SK-N-SH (cell line): Measurements from ENCODE around the gene LPP. TPM values are rescaled to one million over a fixed set of nuclear protein-coding genes. Genes with fewer than 3 reads are reported as not detected.

Experiments
- CTCF ChIA-PET: fragments of 300-600, 350-600 bp; formaldehyde crosslinking; extraction: SDS; loops from one replicate; lab custom pipeline; 2021; lab: Yijun Ruan, JAX
- POLR2A ChIA-PET: fragments of 350-600 bp; sonication (Branson Sonifier 250); formaldehyde crosslinking; extraction: SDS; loops from one replicate; lab custom pipeline; 2020; ENCODE audit warnings: antibody characterized with exemption, inconsistent platforms; lab: Yijun Ruan, JAX
- DNase-seq: peaks from one replicate; pipeline ENCODE4 v3.0.0; 2012
- H2AFZ ChIP-seq: fragments of 200-600 bp; sonication (generic); 2 replicates; pipeline ENCODE4 v1.8.1; 2016; ENCODE audit warnings: antibody characterized with exemption, mild to moderate bottlenecking, low read depth
- H3F3A ChIP-seq: fragments of 200-600 bp; sonication (generic); replicated peaks from 2 replicates; pipeline ENCODE3; 2016; ENCODE audit warnings: antibody characterized with exemption, mild to moderate bottlenecking; ENCODE audit not compliant: insufficient read depth
- H3K27ac ChIP-seq, 2 experiments: fragments of 200-500 bp in 1 of 2; fragments of 200-600 bp in 1 of 2; sonication (Bioruptor generic) in 1 of 2; sonication (generic), shearing (Covaris generic) in 1 of 2; 2 replicates each; pipeline versions ENCODE4 v1.5.1 to v1.6.1; 2014 to 2016; ENCODE audit warnings: low read depth in 2 of 2, inconsistent platforms in 1 of 2, low read length in 1 of 2, mild to moderate bottlenecking in 1 of 2, mixed read lengths in 1 of 2
- H3K27me3 ChIP-seq: fragments of 200-600 bp; sonication (generic), shearing (Covaris generic); 2 replicates; pipeline ENCODE4 v1.6.1; 2016; ENCODE audit warnings: mixed run types; ENCODE audit not compliant: insufficient read depth
- H3K36me3 ChIP-seq, 2 experiments: fragments of 200-500 bp in 1 of 2; fragments of 200-600 bp in 1 of 2; sonication (Bioruptor generic) in 1 of 2; sonication (generic) in 1 of 2; replicated peaks in 1 of 2; 2 replicates each; pipeline versions ENCODE3 to v1.5.1; 2014 to 2016; ENCODE audit warnings: low read length in 1 of 2, mild to moderate bottlenecking in 1 of 2; ENCODE audit not compliant: insufficient read depth in 2 of 2, control insufficient read depth in 1 of 2
- H3K4me1 ChIP-seq, 2 experiments: fragments of 200-500 bp in 1 of 2; fragments of 200-600 bp in 1 of 2; sonication (Bioruptor generic) in 1 of 2; sonication (generic), shearing (Covaris generic) in 1 of 2; 2 replicates each; pipeline versions ENCODE4 v1.5.1 to v1.6.1; 2014 to 2016; ENCODE audit warnings: low read depth in 1 of 2, low read length in 1 of 2, mixed run types in 1 of 2; ENCODE audit not compliant: insufficient read depth in 2 of 2, control insufficient read depth in 1 of 2
- H3K4me2 ChIP-seq: fragments of 200-600 bp; sonication (generic), shearing (Covaris generic); 2 replicates; pipeline ENCODE4 v1.6.1; 2017; ENCODE audit warnings: mixed run types
- H3K4me3 ChIP-seq, 2 experiments: fragments of 200-500 bp in 1 of 2; fragments of 200-600 bp in 1 of 2; sonication (Bioruptor generic) in 1 of 2; sonication (generic), shearing (Covaris generic) in 1 of 2; 2 replicates each; pipeline versions ENCODE4 v1.5.1 to v1.8.1; 2014 to 2016; ENCODE audit warnings: low read depth in 2 of 2, inconsistent platforms in 1 of 2, low read length in 1 of 2, mild to moderate bottlenecking in 1 of 2, mixed read lengths in 1 of 2, moderate library complexity in 1 of 2
- H3K79me2 ChIP-seq: fragments of 200-600 bp; sonication (generic); 2 replicates; pipeline ENCODE4 v1.8.1; 2017; ENCODE audit warnings: mild to moderate bottlenecking; ENCODE audit not compliant: insufficient read depth
- H3K9ac ChIP-seq: fragments of 200-600 bp; sonication (generic); 2 replicates; pipeline ENCODE4 v1.6.1; 2017; ENCODE audit warnings: mixed run types
- H3K9me2 ChIP-seq: fragments of 200-600 bp; sonication (generic); 2 replicates; pipeline ENCODE4 v1.6.1; 2017; ENCODE audit warnings: mixed run types
- H3K9me3 ChIP-seq: fragments of 200-600 bp; sonication (generic); 2 replicates; pipeline ENCODE4 v1.6.1; 2017; ENCODE audit warnings: mixed run types, mild to moderate bottlenecking, moderate library complexity
- H4K20me1 ChIP-seq: fragments of 200-600 bp; sonication (generic); 2 replicates; pipeline ENCODE4 v1.6.1; 2017; ENCODE audit warnings: mild to moderate bottlenecking, mixed run types; ENCODE audit not compliant: insufficient read depth
- CHD2 ChIP-seq: fragments of 150-350 bp; IDR thresholded peaks from 2 replicates; pipeline ENCODE4 v1.6.1; 2018; ENCODE audit warnings: low read length; ENCODE audit not compliant: partially characterized antibody
- ELF1 ChIP-seq: IDR thresholded peaks from 2 replicates; pipeline ENCODE4 v1.4.0; 2012
- EP300 ChIP-seq, 2 experiments: IDR thresholded peaks; 2 replicates each; pipeline versions ENCODE4 v1.4.0 to v1.6.1; 2012; ENCODE audit warnings: borderline replicate concordance in 1 of 2, low read depth in 1 of 2, low read length in 1 of 2
- EZH2phosphoT487 ChIP-seq: fragments of 200-600 bp; sonication (generic); IDR thresholded peaks from 2 replicates; pipeline ENCODE4 v1.6.1; 2017; ENCODE audit warnings: low read depth, mixed run types, mild to moderate bottlenecking, antibody characterized with exemption, moderate library complexity, borderline replicate concordance
- FOSL2 ChIP-seq: IDR thresholded peaks from 2 replicates; pipeline ENCODE4 v1.4.0; 2012; ENCODE audit warnings: low read depth, mild to moderate bottlenecking, moderate library complexity, borderline replicate concordance
- FOXM1 ChIP-seq: IDR thresholded peaks from 2 replicates; pipeline ENCODE4 v1.4.0; 2012; ENCODE audit warnings: low read depth, mild to moderate bottlenecking
- MAX ChIP-seq: IDR thresholded peaks from 2 replicates; pipeline ENCODE4 v1.4.0; 2012; ENCODE audit warnings: low read depth
- MEF2A ChIP-seq: IDR thresholded peaks from 2 replicates; pipeline ENCODE4 v1.4.0; 2012; ENCODE audit warnings: low read depth, borderline replicate concordance
- PBX3 ChIP-seq: IDR thresholded peaks from 2 replicates; pipeline ENCODE4; 2012
- POLR2AphosphoS5 ChIP-seq: IDR thresholded peaks from 2 replicates; pipeline ENCODE4 v1.6.1; 2012; ENCODE audit warnings: low read depth, low read length
- RCOR1 ChIP-seq: fragments of 150-350 bp; IDR thresholded peaks from 2 replicates; pipeline ENCODE4 v1.6.1; 2017; ENCODE audit warnings: antibody characterized with exemption, low read length
- REST ChIP-seq: IDR thresholded peaks from 2 replicates; pipeline ENCODE4 v1.6.1; 2012; ENCODE audit warnings: mild to moderate bottlenecking, low read depth, low read length, moderate library complexity
- SIN3A ChIP-seq: IDR thresholded peaks from 2 replicates; pipeline ENCODE4 v1.6.1; 2012; ENCODE audit warnings: low read depth, mild to moderate bottlenecking, low read length, moderate library complexity, borderline replicate concordance
- SMC3 ChIP-seq: IDR thresholded peaks from 2 replicates; pipeline ENCODE4 v1.6.1; 2012; ENCODE audit warnings: low read depth, low read length, improper control_type of control experiment
- TAF1 ChIP-seq: IDR thresholded peaks from 2 replicates; pipeline ENCODE4 v1.6.1; 2012; ENCODE audit warnings: low read depth, mild to moderate bottlenecking, low read length, moderate library complexity, borderline replicate concordance
- TCF12 ChIP-seq: IDR thresholded peaks from 2 replicates; pipeline ENCODE4 v1.4.0; 2012
- TEAD4 ChIP-seq: IDR thresholded peaks from 2 replicates; pipeline ENCODE4 v1.4.0; 2012; ENCODE audit warnings: mild to moderate bottlenecking, borderline replicate concordance; ENCODE audit not compliant: insufficient read depth
- USF1 ChIP-seq: IDR thresholded peaks from 2 replicates; pipeline ENCODE4 v1.4.0; 2012; ENCODE audit warnings: low read depth, borderline replicate concordance
- whole genome bisulfite sequencing: methylation state at CpG from one replicate; pipeline ENCODE4 v1.1.6; 2017; ENCODE audit warnings: low lambda C conversion rate; 5-methylcytosine and 5-hydroxymethylcytosine counted together
- polyA plus RNA-seq, 3 experiments: library from polyadenylated mRNA; depleted of rRNA; stranded (reverse); fragments of >200 nt; gene quantifications; 2 replicates each; pipeline ENCODE4 v1.2.3, GENCODE V29; 2012

The LPP gene
- polyA plus RNA-seq (2012; rRNA removed), result 6.6 and 9.3 TPM in 2 replicates
- polyA plus RNA-seq (2012; cell fraction: cytosol; rRNA removed), result 7.5 and 7.6 TPM in 2 replicates
- polyA plus RNA-seq (2012; cell fraction: nucleus; rRNA removed), result 14.7 and 18.5 TPM in 2 replicates

GRCh38 chr3:188154014-188154808 lies at the start of gene LPP:
Gene LPP, plus strand, starts transcription at chr3:188154157. Its CDS starts 251,964 bp downstream, at chr3:188406121.
- Histone ChIP-seq H3F3A (peaks cover 5% of the 10 kb centered on the region), H3K4me1 (peaks cover 0 to 15% of the 10 kb centered on the region in 2 experiments; a peak in 3 of 4 replicates), H3K27ac (peak within 1 kb of the TSS; percentile 39 to 90; a peak in 3 of 4 replicates), H3K9me3 (no peaks in the 10 kb centered on the region), H4K20me1 (peaks cover 22% of the 10 kb centered on the region), H3K36me3 (no peaks in the 10 kb centered on the region), H3K27me3 (no peaks in the 10 kb centered on the region), H3K9ac (peak within 1 kb of the TSS; percentile 94), H3K79me2 (peaks cover 67% of the 10 kb centered on the region), H3K4me2 (peak within 1 kb of the TSS; percentile 97), H3K9me2 (no peaks in the 10 kb centered on the region), H2AFZ (peak within 1 kb of the TSS; percentile 81), H3K4me3 (peak within 1 kb of the TSS; percentile 62 to 97)
- POLR2A ChIA-PET, result no interaction called here
- peak; percentile 72 for DNase-seq
- CTCF ChIA-PET, result interaction anchor here (0.6 to 1.1 kb wide), 2 partner anchors 69 to 413 kb away, joined by 3 read pairs; no protein-coding TSS in a partner anchor
- TF ChIP-seq PBX3 (no peak), FOSL2 (no peak), TEAD4 (0 out of 2 replicates have a peak, but pooled peaks have one; percentile 35), MAX (peak; percentile 65; the same call in 1 of the 2 replicates), EP300 (IDR thresholded peaks at IDR 0.05; ENCODE audit: borderline replicate concordance in 1 of 2, low read depth in 1 of 2, low read length in 1 of 2) (peak in 1 of 2 experiments; percentile 24; a peak in 1 of 4 replicates), TAF1 (peak; percentile 22; the same call in 1 of the 2 replicates), ELF1 (peak; percentile 64), POLR2AphosphoS5 (no peak; the same call in 1 of the 2 replicates), MEF2A (no peak), TCF12 (no peak; the same call in 1 of the 2 replicates), SIN3A (peak; percentile 35; the same call in 1 of the 2 replicates), USF1 (peak; percentile 44; the same call in 1 of the 2 replicates), FOXM1 (0 out of 2 replicates have a peak, but pooled peaks have one; percentile 34), RCOR1 (no peak), SMC3 (no peak), REST (no peak), EZH2phosphoT487 (no peak), CHD2 (no peak)
- WGBS, result 2% methylated on average over 24 of the region's 66 CpGs
